GM20000 (cell line): Measurements from ENCODE around the gene KRTAP10-8.
"Not testable (repeated sequence)": the region's sequence is repeated elsewhere in the genome, so short reads cannot be mapped to it uniquely, and the experiment has no call there.

Source experiments
- DNase-seq: peaks from one replicate; pipeline ENCODE4 v3.0.0; 2012; ENCODE audit warnings: low spot score
- TF ChIP-seq, protein P1 (sequence below): IDR thresholded peaks from 2 replicates; pipeline ENCODE4 v1.5.1; 2012; ENCODE audit warnings: mild to moderate bottlenecking, control low read depth; ENCODE audit errors: extremely low read depth, missing control alignments

KRTAP10-8 gene

DNA sequence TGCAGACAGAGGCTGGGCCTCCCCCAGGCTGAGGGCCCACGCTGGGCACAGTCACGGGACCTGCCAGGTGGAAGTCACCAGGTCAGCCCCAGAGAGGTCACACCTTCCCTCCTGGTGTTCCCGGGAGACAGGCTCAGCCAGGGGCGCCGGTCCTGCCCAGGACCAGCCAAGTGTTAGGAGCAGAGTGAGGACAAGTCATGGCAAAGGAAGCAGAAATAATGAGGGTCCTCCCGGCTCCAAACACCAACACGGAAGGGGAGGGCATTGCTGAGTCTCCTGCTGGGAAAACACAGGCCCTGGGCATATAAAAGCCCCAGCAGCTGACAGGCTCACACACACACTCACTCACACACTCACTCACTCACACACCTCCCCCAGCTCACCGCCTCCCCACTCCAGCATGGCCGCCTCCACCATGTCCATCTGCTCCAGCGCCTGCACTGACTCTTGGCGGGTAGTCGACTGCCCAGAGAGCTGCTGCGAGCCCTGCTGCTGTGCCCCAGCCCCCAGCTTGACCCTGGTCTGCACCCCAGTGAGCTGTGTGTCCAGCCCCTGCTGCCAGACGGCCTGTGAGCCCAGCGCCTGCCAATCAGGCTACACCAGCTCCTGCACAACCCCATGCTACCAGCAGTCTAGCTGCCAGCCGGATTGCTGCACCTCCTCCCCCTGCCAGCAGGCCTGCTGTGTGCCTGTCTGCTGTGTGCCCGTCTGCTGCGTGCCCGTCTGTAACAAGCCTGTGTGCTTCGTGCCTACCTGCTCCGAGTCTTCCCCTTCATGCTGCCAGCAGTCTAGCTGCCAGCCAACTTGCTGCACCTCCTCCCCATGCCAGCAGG, 25.4 kb downstream of the KRTAP10-8 start, which contains the start of gene KRTAP10-10:
Gene KRTAP10-10 (plus strand): TSS at position 339 of the 833 bp plus-strand sequence. CDS start 62 bp downstream, at position 401.
- TF ChIP-seq, protein P1, sequence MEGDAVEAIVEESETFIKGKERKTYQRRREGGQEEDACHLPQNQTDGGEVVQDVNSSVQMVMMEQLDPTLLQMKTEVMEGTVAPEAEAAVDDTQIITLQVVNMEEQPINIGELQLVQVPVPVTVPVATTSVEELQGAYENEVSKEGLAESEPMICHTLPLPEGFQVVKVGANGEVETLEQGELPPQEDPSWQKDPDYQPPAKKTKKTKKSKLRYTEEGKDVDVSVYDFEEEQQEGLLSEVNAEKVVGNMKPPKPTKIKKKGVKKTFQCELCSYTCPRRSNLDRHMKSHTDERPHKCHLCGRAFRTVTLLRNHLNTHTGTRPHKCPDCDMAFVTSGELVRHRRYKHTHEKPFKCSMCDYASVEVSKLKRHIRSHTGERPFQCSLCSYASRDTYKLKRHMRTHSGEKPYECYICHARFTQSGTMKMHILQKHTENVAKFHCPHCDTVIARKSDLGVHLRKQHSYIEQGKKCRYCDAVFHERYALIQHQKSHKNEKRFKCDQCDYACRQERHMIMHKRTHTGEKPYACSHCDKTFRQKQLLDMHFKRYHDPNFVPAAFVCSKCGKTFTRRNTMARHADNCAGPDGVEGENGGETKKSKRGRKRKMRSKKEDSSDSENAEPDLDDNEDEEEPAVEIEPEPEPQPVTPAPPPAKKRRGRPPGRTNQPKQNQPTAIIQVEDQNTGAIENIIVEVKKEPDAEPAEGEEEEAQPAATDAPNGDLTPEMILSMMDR = no peak
- no peak for DNase-seq

DNA sequence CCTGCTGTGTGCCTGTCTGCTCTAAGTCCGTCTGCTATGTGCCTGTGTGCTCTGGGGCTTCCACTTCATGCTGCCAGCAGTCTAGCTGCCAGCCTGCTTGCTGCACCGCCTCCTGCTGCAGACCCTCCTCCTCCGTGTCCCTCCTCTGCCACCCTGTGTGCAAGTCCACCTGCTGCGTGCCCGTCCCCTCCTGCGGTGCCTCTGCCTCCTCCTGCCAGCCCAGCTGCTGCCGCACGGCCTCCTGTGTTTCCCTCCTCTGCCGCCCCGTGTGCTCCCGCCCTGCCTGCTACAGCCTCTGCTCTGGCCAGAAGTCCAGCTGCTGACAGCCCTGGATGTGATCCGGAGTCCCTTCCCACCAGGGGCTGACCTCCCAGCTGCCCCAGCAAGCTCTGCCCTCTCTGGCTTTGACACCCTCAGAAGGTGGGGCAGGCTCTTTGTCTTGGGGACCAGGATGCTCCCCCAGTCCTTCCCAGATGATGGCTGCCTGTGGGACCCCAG, 26.0 kb downstream of the KRTAP10-8 start:
- not testable (repeated sequence) for DNase-seq

DNA sequence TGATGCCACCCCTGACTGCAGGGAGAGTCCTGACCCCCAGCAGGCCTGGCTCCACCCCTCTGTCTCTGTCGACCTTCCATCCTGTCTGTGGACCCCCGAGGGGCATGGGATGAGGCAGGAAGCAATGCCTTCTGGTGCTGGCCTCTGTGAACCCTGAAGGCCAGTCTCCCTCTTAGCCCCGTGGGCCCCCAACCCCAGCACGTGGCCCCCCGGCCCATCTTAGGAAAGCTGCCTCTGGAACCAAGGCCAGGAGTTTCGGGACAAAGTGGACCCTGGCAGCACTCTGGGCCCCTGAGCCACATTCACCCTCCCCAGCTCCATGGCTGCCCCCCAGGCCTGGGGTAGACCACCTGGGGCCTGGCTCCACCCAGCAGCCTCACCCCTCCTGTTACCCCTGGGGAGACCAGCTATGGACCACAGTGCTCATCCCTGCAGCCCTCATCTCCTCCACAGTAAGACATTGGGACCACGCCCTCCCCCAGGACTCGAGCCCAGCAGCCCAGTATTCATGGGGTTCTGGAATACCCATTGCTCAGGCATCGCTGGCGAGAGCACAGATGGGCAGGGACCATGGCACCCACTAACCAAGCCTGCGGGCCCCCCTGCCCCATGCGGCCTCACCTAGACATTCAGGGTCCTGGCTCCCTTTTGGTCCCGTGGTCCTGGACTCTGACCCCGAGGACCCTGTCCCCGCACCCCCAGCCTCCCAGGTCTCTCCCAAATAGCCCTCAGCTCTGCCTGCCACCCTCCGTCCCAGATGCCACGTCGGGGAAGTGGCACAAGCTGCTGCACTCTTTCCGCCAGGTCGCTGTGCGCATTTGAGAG, 26.8 kb downstream of the KRTAP10-8 start:
- DNase-seq = not testable (repeated sequence)

DNA sequence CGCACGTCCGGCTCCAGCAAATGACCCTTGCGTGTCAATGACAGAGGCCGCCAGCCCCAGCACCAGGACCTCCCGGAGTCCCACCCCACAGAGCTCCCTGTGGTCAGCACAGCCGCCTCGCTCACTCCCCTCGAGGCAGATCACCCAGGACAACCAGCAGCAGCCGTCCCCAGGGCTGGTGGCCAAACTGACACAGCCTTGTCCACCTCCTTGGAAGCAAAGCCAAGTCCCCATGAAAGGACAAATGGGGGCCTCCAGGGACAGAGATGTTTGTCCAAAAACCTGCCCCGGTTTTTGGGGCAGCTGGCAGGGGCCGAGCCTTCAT, 27.4 kb downstream of the KRTAP10-8 start:
- TF ChIP-seq, protein P1 = no peak
- DNase-seq = no peak

DNA sequence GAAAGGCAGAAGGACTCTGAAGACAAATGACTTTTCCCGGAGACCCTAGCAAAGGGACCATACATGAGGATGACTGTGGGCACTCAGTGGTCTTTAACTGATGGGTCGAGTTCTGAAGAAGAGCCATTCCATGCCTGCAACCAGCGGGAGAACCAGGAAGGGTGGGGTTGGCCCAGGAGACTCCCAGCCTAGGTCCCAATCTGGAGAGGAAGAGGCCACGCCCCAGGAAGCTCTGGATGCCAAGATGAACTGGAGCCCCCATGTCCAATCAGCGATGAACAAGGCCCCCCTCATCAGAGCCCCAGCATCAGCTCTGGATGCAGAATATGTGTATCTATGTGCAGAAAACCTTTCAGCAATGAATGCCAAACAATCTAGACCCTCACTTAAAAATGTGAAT, 28.9 kb downstream of the KRTAP10-8 start:
- TF ChIP-seq, protein P1 = no peak
- no peak for DNase-seq

DNA sequence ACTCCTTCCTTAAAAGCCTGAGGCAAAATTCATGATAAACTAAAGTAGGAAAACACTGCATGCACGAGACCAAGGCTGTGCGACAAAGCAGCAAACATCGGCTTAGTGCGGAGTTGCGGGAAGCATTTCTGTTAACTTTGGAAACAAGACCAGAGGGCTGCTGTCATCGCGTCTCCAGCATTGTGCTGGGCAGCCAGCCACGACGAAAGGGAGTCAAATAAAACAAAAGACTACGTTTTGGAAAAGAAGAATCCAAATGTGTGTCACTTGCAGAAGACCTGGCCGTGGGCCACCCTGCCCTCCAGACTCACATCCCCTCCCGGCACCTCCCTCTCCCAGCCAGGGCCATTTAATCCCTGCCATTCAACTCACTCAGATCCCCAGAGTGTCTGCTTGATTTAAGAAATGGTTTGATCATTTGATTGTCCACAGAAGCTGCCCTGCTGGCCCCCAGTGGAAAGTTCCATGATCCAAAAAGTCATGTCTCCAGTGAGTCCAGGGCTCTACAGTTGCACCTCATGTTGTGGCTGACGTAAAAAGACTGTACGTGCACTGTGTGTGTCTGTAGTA, 31.9 kb downstream of the KRTAP10-8 start:
- no peak for DNase-seq
- TF ChIP-seq, protein P1 = no peak

DNA sequence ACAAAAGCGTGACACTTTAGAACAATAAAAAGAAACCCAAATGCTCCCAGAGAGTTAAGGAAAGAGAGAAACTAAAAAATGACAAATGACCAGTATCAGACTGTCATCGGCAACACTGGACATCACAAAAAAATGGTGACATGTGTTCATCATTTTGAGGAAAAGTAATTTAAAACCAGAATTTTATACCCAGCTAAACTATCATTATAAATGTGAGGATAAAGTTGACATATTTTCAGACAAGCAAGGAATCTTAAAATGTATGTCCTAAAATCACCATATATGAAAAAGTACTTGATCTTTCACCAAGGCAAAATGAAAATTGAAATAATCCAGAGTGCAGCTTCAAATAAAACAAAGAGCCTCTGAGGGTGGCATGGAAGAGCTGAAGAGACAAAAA, 33.0 kb downstream of the KRTAP10-8 start:
- DNase-seq = no peak
- TF ChIP-seq, protein P1 = no peak

DNA sequence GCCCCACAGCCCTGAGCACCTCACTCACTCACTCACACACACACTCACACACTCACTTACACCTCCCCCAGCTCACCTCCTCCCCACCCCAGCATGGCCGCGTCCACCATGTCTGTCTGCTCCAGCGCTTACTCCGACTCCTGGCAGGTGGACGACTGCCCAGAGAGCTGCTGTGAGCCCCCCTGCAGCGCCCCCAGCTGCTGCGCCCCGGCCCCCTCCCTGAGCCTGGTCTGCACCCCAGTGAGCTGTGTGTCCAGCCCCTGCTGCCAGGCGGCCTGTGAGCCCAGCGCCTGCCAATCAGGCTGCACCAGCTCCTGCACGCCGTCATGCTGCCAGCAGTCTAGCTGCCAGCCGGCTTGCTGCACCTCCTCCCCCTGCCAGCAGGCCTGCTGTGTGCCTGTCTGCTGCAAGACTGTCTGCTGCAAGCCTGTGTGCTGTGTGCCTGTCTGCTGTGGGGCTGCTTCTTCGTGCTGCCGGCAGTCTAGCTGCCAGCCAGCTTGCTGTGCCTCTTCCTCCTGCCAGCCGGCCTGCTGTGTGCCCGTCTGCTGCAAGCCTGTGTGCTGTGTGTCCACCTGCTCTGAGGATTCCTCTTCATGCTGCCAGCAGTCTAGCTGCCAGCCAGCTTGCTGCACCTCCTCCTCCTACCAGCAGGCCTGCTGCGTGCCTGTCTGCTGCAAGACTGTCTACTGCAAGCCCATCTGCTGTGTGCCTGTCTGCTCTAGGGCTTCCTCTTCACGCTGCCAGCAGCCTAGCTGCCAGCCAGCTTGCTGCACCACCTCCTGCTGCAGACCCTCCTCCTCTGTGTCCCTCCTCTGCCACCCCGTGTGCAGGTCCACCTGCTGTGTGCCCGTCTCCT, 34.7 kb downstream of the KRTAP10-8 start, which contains the start of gene KRTAP10-11:
Gene KRTAP10-11 (plus strand): TSS at position 49 of the 856 bp plus-strand sequence. CDS start 45 bp downstream, at position 94.
- DNase-seq = not testable (repeated sequence)
